DND-41 (cell line): Measurements from ENCODE around the gene HMCN2.

Source experiments
- CTCF ChIP-seq: IDR thresholded peaks from 2 replicates; pipeline ENCODE4 v1.5.1; 2012; ENCODE audit warnings: borderline replicate concordance, low read length, moderate library complexity, mild to moderate bottlenecking; ENCODE audit not compliant: poor library complexity, severe bottlenecking; ENCODE audit errors: extremely low read depth
- EZH2 ChIP-seq: IDR thresholded peaks from 3 replicates; pipeline ENCODE4 v1.6.1; 2012; ENCODE audit warnings: borderline replicate concordance, low read depth, mild to moderate bottlenecking, moderate library complexity, low read length, inconsistent platforms; ENCODE audit not compliant: severe bottlenecking

- TF ChIP-seq CTCF (no peak), EZH2 (no peak)
Measured at GRCh38 chr9:130426467-130426773, 160.9 kb downstream of the HMCN2 start.
